CD4-positive, alpha-beta T cell treated with Interleukin-17A for 4 hours (primary cell): ENCODE results near the gene EMD.

Source experiments
- DNase-seq: peaks from one replicate; pipeline ENCODE4 v3.0.0-alpha.2; 2020; ENCODE audit warnings: mixed read lengths

The EMD gene

DNA sequence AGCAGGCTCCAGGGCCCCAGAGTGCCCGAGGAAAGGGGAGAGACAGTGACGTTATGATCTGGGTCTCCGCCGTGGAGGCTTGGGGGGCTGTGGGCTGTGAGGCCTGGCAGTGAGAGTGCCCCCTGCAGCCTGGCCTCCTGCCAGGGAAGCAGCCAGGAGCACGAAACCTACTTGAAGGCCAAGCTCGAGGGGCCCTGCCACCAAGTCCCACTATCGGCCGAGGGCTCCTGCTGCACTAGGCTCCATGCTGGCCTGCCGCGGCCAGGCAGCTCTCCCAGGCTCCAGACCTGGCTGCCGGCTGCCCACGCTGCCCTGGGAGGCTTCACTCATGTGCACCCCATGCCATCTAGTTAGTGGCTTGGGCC lies 23.3 kb upstream of the EMD start:
- DNase-seq = no peak

DNA sequence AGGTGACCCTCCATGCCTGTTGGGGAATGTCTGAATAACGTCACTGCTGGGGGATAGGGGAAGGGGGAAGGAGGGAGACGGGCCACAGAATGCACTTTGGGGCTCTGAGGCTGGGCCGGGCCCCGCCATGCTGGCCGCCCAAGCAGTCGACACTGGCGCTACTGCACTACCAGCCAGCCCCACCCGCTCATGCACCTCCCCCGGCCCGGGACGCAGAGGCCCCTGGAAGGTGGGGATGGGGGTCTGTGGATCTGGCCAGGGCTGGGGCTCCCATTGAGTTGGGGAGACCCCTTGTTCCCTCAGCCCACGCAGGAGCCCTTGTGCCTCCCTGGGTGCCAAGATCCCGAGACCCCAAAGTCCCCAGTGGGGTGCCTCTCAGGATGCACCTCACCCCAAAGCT lies 22.5 kb upstream of the EMD start:
- DNase-seq = no peak

DNA sequence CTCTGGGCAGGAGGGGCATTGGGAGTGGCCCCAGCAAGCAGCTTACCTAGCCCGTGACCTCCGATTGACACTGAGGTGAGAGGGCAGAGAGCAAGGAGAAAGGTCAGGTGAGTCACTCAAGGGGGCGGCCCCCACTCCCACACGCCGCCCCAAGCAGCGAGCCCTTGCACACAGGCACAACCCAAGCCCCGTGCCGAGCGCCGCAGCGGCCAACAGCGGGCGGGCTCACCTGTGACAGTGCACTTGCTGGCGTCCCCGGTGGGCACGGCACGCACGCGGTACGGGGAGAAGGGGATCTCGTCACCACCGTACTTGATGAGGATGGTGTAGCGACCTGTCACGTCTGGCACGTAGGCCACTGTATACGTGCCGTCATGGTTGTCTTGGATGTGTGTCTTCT lies 21.9 kb upstream of the EMD start:
- no peak for DNase-seq

DNA sequence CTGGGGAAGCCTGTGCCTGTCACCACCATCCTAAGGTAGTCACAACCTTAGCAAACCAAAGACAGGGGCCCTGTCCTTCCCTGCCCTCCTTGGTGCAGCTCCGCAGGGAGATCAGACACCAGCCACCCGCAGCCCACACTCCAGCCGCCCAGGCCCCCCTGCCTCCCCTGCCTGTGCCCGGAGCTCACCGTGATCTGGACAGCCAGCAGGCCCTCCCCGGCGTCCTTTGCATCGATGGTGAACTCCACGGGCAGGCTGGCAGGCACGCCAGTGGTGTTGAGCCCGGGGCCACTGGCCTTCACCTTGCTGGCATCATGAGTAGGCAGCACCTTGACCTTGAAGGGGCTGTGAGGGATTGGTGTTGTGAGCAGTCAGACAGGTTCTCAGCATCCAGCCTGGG lies 21.1 kb upstream of the EMD start:
- no peak for DNase-seq

GRCh38 chrX:154358829-154359228 lies 20.3 kb upstream of the EMD start:
- DNase-seq = no peak

- no peak for DNase-seq
Observed at GRCh38 chrX:154359362-154360154, 19.5 kb upstream of the EMD start.

DNA sequence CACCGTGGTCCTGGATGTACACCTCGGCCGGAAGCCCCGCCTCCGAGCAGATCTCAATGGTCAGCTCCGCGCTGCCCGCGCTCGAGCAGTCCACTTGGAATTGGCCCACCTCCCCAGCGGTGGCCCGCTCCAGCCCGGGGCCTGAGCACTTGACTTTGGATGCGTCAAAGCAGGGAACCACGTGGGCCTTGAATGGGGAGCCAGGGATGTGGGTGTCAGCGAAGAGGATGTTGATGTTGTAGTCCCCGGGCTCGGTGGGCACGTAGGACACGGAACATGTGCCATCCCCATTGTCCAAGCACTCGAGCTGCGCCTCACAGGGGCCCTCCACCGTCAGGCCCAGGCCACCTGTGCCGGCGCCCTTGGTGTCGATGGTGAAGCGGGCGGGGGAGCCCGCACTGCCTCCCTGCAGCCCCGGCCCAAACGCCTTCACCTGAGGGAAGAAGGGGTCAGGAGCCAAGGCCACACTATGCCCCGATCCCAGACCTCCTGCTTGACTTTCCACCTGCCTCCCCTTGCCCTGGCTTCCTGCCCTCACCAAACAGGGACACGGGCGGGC lies 18.9 kb upstream of the EMD start:
- DNase-seq = no peak

DNA sequence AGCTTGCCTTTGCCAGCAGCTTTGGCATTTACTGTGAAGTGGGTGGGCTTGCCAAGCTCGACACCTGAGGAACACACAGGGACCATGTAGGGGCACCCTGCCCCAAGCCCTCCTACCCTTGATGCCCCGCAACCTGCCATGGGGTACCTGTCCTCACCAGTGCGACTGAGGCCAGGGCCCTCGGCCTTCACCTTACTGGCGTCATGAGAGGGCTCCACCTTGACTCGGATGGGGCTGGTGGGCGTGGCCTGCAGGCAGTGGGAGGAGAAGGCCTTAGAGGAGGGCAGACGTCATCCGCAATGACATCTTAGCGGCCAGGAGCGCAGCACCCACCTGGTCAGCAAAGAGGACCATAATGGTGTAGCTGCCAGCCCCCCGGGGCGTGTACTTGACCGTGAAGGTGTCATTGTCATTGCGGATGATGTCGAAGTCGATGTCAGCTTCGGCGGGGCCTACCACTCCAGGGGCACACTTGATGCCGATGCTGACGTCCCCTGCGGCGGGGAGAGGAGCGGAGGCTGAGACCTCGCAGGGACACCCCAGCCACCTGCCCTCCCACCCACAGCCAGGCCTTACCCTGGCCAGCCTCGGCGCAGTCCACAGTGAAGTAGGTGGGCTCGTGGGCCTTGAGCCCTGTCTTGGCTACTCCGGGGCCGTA lies 16.9 kb upstream of the EMD start:
- no peak for DNase-seq

DNA sequence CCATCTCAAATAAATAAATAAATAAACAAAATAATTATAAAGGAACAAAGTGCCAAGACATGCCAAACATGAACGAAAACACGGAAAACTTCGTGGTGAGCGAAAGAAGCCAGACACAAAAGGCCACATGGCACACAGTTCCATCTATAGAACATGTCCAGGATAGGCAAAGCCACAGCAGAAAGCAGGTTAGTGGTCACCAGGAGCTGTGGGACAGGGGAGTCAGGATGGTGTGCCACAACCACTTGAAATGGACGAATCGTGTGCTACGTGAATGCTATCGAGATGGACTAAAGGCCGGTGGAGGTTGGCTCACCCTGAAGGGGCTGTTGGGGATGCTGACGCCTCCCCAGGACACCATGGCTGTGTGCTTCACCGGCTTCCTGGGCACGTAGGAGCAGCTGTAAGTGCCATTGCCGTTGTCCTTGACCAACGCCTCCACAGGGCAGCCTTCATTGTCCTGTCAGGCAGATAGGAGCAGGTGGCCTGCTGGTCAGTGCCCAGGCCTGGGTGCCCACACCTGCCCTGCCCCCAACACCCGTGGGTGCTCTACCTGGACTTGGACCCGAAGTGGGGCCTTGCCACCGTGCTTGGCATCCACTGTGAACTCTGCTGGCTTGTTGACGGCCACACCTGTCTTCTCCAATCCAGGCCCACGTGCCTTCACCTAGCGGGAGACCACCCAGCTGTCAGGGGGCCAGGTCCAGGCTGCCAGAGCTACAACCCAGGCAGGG lies 15.2 kb upstream of the EMD start:
- DNase-seq = no peak

DNA sequence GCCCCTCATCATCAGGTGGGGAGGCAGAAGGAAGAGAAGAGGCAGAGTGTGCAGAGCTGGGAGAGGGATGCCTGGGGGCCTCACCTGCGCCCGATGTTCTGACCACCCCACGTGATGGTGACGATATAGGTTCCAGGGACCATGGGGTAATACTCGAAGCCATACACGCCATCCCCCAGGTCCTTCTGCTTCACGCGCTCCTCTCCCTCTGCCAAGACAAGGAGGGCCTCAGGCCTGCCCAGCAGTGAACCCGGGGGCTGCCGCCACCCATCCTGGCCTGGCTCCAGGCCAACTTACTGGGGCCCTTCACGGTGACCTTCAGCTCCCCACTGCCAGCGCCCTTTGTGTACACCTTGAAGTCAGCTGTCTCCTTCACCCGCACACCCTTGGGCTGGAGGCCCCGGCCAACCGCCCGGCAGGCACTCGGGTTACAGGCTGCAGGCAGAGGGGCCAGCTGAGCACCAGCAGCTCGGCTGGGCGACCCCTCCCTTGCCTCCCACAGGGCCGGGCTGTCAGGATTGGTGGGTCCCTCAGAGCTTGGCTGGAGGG lies 14.0 kb upstream of the EMD start:
- DNase-seq = no peak

DNA sequence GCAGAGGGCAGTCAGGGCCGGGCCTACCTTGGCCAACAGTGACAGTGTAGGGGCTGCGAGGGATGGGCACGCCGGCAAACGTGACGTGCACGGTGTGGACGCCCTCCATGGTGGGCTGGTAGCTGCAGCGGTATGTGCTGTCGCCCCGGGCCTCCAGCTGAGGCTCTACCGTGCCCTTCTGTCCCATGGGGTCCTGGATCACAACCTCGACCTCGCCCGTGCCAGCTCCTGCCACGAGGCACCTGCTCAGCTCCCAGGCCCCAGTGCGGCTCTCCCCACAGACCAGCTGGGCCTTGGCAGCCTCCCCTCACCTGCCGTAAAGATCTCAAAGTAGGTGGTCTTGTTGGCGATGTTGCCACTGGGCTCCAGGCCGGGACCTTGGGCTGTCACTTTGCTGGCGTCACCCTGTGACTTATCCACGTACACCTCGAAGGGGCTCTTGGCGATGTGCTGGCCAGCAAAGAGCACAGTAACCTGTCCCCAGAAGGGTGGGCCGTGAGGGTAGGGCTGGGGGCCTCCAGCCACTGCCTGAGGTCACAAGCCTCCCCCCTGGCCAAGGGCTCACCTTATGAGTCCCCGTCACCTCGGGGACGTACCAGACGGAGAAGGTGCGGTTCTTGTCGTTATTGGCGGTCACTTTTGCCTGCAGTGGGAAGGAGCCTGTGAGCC lies 13.0 kb upstream of the EMD start:
- DNase-seq = no peak

DNA sequence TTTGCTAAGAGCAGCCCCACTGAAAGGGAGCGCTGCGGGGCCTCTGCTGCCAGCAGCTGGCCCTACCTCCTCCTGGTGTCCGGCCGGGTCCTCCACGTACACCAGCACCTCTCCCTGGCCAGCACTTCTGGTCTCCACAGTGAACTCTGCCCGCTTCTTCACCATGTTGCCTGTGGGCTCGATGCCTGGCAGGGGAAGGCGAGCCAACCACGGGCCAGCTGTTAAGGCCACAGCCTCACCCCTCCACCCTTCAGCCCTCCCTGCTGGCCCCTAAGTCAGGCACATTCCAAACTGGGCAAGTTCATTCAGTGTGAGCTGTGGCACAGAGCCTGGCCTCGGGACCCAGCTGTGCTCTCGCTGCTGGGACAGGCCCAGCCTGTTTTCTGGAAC lies 12.4 kb upstream of the EMD start:
- DNase-seq = no peak

DNA sequence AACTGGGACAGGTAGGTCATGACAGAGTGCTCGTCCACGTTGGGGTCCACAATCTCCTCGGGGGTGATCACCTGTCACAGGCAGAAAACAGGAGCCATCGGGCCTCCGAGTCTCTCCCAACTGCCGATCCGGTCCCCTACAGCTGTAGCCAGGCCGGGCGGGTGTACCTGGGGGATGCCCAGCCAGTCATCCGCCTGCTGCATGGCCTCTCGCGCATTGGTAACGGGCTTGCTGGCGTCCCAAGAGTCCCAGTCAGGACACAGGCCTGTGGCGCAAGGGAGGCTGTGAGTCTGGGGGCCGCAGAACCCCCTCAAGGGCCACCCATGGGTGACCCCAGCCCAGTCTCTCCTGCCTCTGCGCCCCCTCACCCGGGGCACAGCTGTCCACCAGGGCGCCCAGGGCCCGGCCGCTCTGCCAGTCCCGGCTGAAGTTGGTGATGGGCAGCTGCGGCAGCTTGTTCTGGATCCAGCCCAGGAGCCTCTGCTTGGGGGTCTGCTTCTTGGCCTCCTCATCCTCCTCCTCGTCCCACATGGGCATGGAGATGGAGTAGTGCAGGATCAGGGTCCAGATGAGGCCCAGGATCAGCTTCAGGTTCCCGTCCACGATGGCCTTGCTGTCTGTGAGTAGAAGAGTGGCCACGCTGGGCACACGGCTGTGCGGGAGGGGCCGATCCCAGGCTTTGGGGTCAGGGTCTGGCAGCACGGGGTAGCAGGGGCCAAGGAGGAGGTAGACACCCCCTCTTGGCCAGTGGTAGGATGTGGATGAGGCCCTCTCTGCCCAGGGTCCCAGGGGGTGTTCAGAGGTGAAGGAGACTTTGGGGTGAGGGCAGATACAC lies 11.4 kb upstream of the EMD start:
- DNase-seq = no peak

GRCh38 chrX:154368630-154369448 lies 10.3 kb upstream of the EMD start:
- DNase-seq = peak; percentile 93

DNA sequence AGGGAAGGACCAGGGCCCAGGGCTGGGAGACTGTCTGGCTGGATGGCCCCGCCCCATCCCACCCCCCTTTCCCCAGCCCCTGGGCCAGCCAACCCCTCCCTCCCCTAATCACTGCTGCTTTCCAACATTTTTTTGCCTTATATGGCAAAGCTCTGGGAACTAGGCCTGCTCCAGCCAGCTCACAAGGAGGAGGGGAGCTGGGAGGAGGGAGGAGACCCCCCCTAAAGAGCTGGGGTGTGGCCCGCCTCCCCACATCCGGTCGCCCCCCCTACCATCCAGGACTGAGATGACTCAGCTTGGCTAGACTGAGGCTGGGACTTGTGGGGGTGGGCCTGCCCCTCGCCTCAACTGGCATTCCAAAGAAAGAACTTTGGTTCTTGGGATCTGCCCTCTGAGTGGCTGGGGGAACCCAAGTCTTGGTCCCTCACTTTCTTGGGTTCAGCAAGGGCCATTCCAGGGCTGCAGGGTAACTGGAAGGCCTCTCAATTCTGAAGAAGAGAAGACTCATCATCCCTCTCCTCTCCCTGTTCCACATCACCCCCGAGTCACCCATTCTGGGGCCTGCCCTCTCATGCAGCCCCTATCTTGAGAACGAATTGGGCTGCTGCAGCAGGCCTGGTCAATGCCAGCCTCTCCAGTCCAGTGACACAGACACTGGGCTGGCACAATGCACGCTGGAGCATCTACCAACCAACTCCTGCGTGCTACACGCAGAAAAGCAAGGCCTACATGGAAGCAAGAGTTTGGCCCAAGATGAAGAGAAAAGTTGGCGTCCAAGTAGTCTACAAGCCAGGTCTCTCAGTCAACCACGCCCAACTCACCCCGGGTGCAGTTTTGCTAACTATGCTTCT lies 9.4 kb upstream of the EMD start:
- DNase-seq = peak; percentile 79

- peak; percentile 22 for DNase-seq
Observed at GRCh38 chrX:154370300-154371016, 8.6 kb upstream of the EMD start.

DNA sequence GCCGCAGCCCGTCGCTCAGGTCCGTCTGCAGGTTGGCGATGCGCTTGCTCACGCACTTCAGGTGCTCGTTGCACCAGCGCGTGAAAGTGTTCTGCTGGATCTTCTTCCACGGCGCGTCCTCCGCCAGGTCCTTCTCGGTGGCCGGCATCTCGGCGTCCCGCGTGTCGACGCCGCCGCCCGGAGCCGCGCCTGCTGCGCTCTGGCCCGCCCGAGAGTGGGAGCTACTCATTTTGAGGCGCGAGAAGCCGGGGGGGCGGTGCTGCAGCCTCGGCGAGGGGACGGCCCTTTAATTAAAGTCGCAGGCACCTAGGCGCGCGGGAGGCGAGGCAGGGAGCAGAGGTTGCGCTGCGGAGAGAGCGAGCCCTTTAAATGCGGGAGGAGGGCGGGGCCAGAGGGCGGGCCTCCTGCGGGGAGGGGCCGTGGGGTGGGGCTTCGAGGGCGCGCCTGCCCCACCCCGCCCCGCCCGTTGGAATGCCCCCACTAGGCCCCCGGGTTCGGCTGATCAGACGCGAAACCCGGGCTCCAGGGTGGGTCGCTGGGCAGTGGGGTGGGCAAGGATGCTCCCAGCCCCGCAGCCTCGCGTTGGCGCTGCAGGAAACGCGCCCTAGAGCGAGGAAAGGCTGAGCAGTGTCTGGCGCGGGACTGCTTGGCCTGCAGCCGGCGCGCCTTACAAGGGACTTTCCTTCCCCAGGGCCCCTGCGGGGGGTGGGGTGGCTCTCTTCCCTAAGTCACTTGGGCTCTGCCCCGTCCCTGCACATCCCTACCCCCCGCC lies 7.9 kb upstream of the EMD start:
- peak; percentile 93 for DNase-seq

DNA sequence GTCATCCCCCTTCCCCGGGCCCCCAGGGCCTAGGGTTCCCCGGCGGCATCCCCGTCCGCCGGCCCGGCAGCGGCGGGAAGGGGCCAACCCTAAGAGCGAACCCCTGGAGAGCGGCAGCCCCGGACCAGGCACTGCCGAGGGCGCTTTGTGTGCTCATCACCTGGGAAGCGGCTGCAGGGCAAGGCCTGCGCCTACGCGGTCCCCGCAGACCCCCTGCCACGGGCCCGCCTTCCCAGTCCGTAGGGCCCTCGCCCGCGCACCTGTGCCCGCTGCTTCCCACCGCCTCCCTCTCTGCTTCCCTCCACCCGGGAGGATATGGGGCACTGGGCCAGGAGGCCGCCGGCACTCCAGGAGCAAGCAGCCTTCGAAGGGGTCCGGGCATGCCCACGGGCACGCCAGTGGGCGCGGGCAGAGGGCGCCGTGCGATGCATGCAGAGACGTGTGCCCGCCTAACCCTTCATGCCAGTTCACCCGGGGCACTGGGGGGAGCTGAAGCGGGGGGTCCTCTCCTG lies 7.2 kb upstream of the EMD start:
- no peak for DNase-seq
